Liver (tissue), 9 donors: Measurements from ENCODE around the gene TMEM82. TPM values are rescaled to one million over a fixed set of nuclear protein-coding genes. Genes with fewer than 3 reads are reported as not detected.

Source experiments
- DNase-seq: peaks from one replicate; pipeline ENCODE4 v3.0.0-alpha.2; 2017; ENCODE audit warnings: low spot score
- H3K27ac ChIP-seq, 2 donors: one replicate each; pipeline ENCODE4 v1.7.0; 2013; ENCODE audit warnings: inconsistent platforms in 2 of 2, low read length in 2 of 2, control low read depth in 1 of 2, low read depth in 1 of 2, mild to moderate bottlenecking in 1 of 2
- H3K27me3 ChIP-seq, 4 donors: one replicate each; pipeline versions ENCODE4 v1.6.1 to v1.7.0; 2013; ENCODE audit warnings: low read length in 3 of 4, inconsistent platforms in 1 of 4, mild to moderate bottlenecking in 1 of 4, moderate library complexity in 1 of 4; ENCODE audit not compliant: control insufficient read depth in 4 of 4, insufficient read depth in 4 of 4
- H3K36me3 ChIP-seq, 4 donors: one replicate each; pipeline versions ENCODE4 v1.6.1 to v1.7.0; 2013; ENCODE audit warnings: low read length in 3 of 4, mild to moderate bottlenecking in 3 of 4, low read depth in 1 of 4, moderate library complexity in 1 of 4; ENCODE audit not compliant: control insufficient read depth in 4 of 4, insufficient read depth in 3 of 4
- H3K4me1 ChIP-seq, 4 donors: one replicate each; pipeline versions ENCODE4 v1.6.1 to v1.7.0; 2013; ENCODE audit warnings: low read length in 3 of 4, mild to moderate bottlenecking in 3 of 4, moderate library complexity in 1 of 4; ENCODE audit not compliant: control insufficient read depth in 4 of 4, insufficient read depth in 4 of 4
- H3K4me3 ChIP-seq, 3 donors: one replicate each; pipeline versions ENCODE4 v1.6.1 to v1.7.0; 2013; ENCODE audit warnings: low read length in 3 of 3, control low read depth in 1 of 3, low read depth in 1 of 3, mild to moderate bottlenecking in 1 of 3
- H3K9ac ChIP-seq, 2 donors: one replicate each; pipeline ENCODE4 v1.7.0; 2013; ENCODE audit warnings: low read length in 2 of 2, mild to moderate bottlenecking in 2 of 2, moderate library complexity in 2 of 2, control low read depth in 1 of 2, low read depth in 1 of 2
- H3K9me3 ChIP-seq, 4 donors: one replicate each; pipeline versions ENCODE4 v1.6.1 to v1.7.0; 2013; ENCODE audit warnings: low read length in 3 of 4; ENCODE audit not compliant: control insufficient read depth in 4 of 4
- ATF3 ChIP-seq: IDR thresholded peaks from 2 replicates; pipeline ENCODE4 v1.6.1; 2016; ENCODE audit warnings: antibody characterized with exemption
- CTCF ChIP-seq: fragments of 150-350 bp; IDR thresholded peaks from 2 replicates; pipeline ENCODE4 v1.5.1; 2017; ENCODE audit warnings: improper control_type of control experiment, low read depth, low read length; ENCODE audit not compliant: missing input control
- EGR1 ChIP-seq, 2 donors: IDR thresholded peaks; 2 replicates each; pipeline ENCODE4 v1.6.1; 2016 to 2018; ENCODE audit warnings: antibody characterized with exemption in 2 of 2, low read depth in 2 of 2
- FOXA2 ChIP-seq: IDR thresholded peaks from 2 replicates; pipeline ENCODE4 v1.6.1; 2016; ENCODE audit warnings: antibody characterized with exemption
- HNF4A ChIP-seq, 2 donors: conservative IDR thresholded peaks; 2 replicates each; pipeline ENCODE4 v1.6.1; 2016; ENCODE audit warnings: antibody characterized with exemption in 2 of 2, mild to moderate bottlenecking in 2 of 2
- HNF4G ChIP-seq: IDR thresholded peaks from 2 replicates; pipeline ENCODE4 v1.6.1; 2016; ENCODE audit warnings: antibody characterized with exemption
- JUND ChIP-seq, 2 donors: IDR thresholded peaks; 2 replicates each; pipeline ENCODE4 v1.6.1; 2016; ENCODE audit warnings: antibody characterized with exemption in 2 of 2
- MAX ChIP-seq: IDR thresholded peaks from 2 replicates; pipeline ENCODE4 v1.6.1; 2016; ENCODE audit warnings: antibody characterized with exemption
- NR2F2 ChIP-seq: IDR thresholded peaks from 2 replicates; pipeline ENCODE4 v1.6.1; 2016; ENCODE audit warnings: antibody characterized with exemption
- RAD21 ChIP-seq, 2 donors: IDR thresholded peaks; 2 replicates each; pipeline ENCODE4 v1.6.1; 2016; ENCODE audit warnings: antibody characterized with exemption in 2 of 2, mild to moderate bottlenecking in 2 of 2
- REST ChIP-seq: IDR thresholded peaks from 2 replicates; pipeline ENCODE4 v1.6.1; 2016; ENCODE audit warnings: antibody characterized with exemption, mild to moderate bottlenecking
- RXRA ChIP-seq, 2 donors: IDR thresholded peaks; 2 replicates each; pipeline ENCODE4 v1.6.1; 2017 to 2018; ENCODE audit warnings: antibody characterized with exemption in 2 of 2, mild to moderate bottlenecking in 1 of 2
- SP1 ChIP-seq: IDR thresholded peaks from 2 replicates; pipeline ENCODE4 v1.6.1; 2018; ENCODE audit warnings: antibody characterized with exemption, mild to moderate bottlenecking
- YY1 ChIP-seq: IDR thresholded peaks from 2 replicates; pipeline ENCODE4 v1.6.1; 2016; ENCODE audit warnings: antibody characterized with exemption, mild to moderate bottlenecking
- WGBS: extraction: QIAGEN DNeasy Blood & Tissue Kit; methylation state at CpG from one replicate; pipeline ENCODE4 v1.1.7; 2013; 5-methylcytosine and 5-hydroxymethylcytosine counted together
- polyA plus RNA-seq, 2 donors: library from polyadenylated mRNA; stranded (reverse) in 1 of 2; unstranded in 1 of 2; fragments of 200-250 nt in 1 of 2; fragments of >200 nt in 1 of 2; fragmentation: Nextera tagmentation in 1 of 2; extraction: Ambion mirVana in 1 of 2; gene quantifications; one replicate each; pipeline versions ENCODE4 v1.2.1 to v1.2.3, GENCODE V29; 2013 to 2015
- total RNA-seq, 2 donors: library from RNA; depleted of rRNA; stranded (reverse); fragments of >200 nt; gene quantifications; one replicate each; pipeline ENCODE4 v1.2.3, GENCODE V29; 2014
- donor health status: healthy.
- donor health status: healthy.
- donor health status: healthy.
- donor health status: healthy.
- donor health status: healthy.

The TMEM82 gene
- total and polyA plus RNA-seq, 4 donors, result 5.6 to 26.3 (median 13.4) TPM

GRCh38 chr1:15785683-15786082, 43.4 kb downstream of the TMEM82 start:
- Histone ChIP-seq H3K27me3 (no peaks in the 10 kb centered on the region), H3K4me3 (no peak overlapping the region), H3K9ac (no peak overlapping the region), H3K27ac (no peak overlapping the region), H3K4me1 (peaks cover 3 to 4% (median 4%) of the 10 kb centered on the region in 4 donors), H3K36me3 (no peaks in the 10 kb centered on the region), H3K9me3 (no peaks in the 10 kb centered on the region)
- 98% methylated on average over 8 of the region's 8 CpGs for WGBS
- DNase-seq, result no peak
- no peak for TF ChIP-seq EGR1 (IDR thresholded peaks at IDR 0.05; ENCODE audit: low read depth in 2 of 2)
- TF ChIP-seq YY1, result no peak
- no peak for TF ChIP-seq ATF3
- TF ChIP-seq HNF4G, result no peak
- TF ChIP-seq FOXA2, result no peak
- TF ChIP-seq JUND (IDR thresholded peaks at IDR 0.05), result no peak
- TF ChIP-seq NR2F2, result no peak
- TF ChIP-seq HNF4A (conservative IDR thresholded peaks at IDR 0.05), result no peak
- TF ChIP-seq CTCF, result no peak
- no peak for TF ChIP-seq REST
- TF ChIP-seq MAX, result no peak
- no peak for TF ChIP-seq RXRA (IDR thresholded peaks at IDR 0.05)
- no peak for TF ChIP-seq RAD21 (IDR thresholded peaks at IDR 0.05)

- no peak for DNase-seq
- TF ChIP-seq ATF3, result no peak
- no peak for TF ChIP-seq RXRA (IDR thresholded peaks at IDR 0.05)
- no peak for TF ChIP-seq SP1
- TF ChIP-seq MAX, result no peak
- Histone ChIP-seq H3K9ac (no peak overlapping the region), H3K27me3 (no peaks in the 10 kb centered on the region), H3K4me3 (no peak overlapping the region), H3K27ac (no peak overlapping the region), H3K9me3 (no peaks in the 10 kb centered on the region), H3K36me3 (no peaks in the 10 kb centered on the region), H3K4me1 (no peaks in the 10 kb centered on the region)
- WGBS, result 89% methylated on average over 10 of the region's 10 CpGs
Measured at GRCh38 chr1:15786581-15786980, 44.3 kb downstream of the TMEM82 start.
